DMS79 treated with DMSO at 0.1 percent for 48 hours (cell line): Measurements from ENCODE around the gene METTL1.
"Not testable (repeated sequence)": the region's sequence is repeated elsewhere in the genome, so short reads cannot be mapped to it uniquely, and the experiment has no call there.

Experiments
- DNase-seq: peaks from one replicate; lab custom pipeline; 2025; lab: John Stamatoyannopoulos, UW

Gene METTL1

GRCh38 chr12:57796996-57797395 lies 25.1 kb upstream of the METTL1 start:
- DNase-seq: no peak

GRCh38 chr12:57795354-57795753 lies 23.4 kb upstream of the METTL1 start:
- no peak for DNase-seq

- no peak for DNase-seq
Measured at GRCh38 chr12:57793920-57794319, 22.0 kb upstream of the METTL1 start.

- no peak for DNase-seq
Measured at GRCh38 chr12:57783861-57784260, 12.0 kb upstream of the METTL1 start.

GRCh38 chr12:57783466-57783801 lies 11.5 kb upstream of the METTL1 start:
- DNase-seq: no peak

GRCh38 chr12:57782608-57783465 lies 10.9 kb upstream of the METTL1 start, which contains the start of gene TSFM:
TSS of gene TSFM (plus strand) at chr12:57782787. CDS start at chr12:57782802, 15 bp downstream.
- peak; percentile 58 for DNase-seq

- DNase-seq: no peak
Measured at GRCh38 chr12:57782243-57782607, 10.3 kb upstream of the METTL1 start.

DNA sequence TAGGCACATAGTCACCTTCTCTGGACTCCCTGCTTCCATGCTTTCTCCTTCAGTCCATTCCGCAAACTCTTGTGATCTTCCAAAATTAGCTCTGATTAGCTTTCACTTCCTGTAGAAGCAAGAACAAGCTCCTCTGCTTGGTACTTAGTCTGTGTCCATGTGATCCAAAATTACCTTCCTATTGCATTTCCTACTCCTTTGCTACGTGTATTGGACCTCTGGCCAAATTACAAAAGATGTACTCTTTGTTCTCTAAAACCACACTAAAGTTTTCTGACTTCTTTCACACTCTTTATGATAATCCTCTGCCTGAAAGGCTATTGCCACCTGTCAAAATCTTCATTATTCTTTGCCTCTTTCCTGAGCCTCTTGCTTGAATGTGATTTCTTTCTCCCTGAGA lies 9.9 kb upstream of the METTL1 start:
- no peak for DNase-seq

GRCh38 chr12:57781244-57781643 lies 9.3 kb upstream of the METTL1 start:
- no peak for DNase-seq

GRCh38 chr12:57780284-57780897 lies 8.5 kb upstream of the METTL1 start:
- no peak for DNase-seq

DNA sequence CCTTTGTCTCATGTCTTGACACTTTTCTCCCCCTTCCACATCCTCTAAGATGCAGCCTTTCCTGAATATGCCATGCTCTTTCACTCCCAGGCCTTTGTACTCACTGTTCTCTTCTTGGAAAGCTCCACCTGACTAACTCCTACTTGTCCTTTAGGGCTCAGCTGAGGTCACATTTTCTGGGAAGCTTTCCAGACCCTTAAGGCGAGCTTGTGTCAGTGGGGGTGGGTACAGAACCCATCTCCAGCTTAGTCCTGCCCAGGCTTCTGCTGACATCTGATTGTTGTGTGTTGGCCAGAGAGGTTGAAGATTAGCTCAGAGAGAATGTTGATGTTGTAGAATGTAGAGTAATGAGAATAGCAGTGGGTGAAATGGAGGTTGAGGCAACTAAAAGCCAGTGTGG lies 7.8 kb upstream of the METTL1 start:
- no peak for DNase-seq

DNA sequence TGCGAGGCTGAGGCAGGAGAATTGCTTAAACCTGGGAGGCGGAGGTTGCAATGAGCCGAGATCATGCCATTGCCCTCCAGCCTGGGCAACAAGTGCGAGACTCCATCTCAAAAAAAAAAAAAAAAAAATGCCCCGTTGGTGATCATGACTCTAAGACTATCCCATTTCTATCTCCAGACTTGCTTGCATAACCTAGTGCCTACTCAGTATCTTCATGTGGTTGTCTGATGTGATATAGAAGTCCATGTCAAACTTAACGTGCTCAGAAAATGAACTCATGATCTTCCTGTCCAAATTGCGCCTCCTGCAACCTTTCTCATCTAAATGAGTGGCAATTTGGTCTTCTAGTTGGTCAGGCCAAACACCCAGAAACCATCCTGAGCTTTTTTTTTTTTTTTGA lies 6.0 kb upstream of the METTL1 start:
- no peak for DNase-seq

GRCh38 chr12:57777367-57777766 lies 5.5 kb upstream of the METTL1 start:
- no peak for DNase-seq

GRCh38 chr12:57776247-57776587 lies 4.3 kb upstream of the METTL1 start:
- DNase-seq: no peak

DNA sequence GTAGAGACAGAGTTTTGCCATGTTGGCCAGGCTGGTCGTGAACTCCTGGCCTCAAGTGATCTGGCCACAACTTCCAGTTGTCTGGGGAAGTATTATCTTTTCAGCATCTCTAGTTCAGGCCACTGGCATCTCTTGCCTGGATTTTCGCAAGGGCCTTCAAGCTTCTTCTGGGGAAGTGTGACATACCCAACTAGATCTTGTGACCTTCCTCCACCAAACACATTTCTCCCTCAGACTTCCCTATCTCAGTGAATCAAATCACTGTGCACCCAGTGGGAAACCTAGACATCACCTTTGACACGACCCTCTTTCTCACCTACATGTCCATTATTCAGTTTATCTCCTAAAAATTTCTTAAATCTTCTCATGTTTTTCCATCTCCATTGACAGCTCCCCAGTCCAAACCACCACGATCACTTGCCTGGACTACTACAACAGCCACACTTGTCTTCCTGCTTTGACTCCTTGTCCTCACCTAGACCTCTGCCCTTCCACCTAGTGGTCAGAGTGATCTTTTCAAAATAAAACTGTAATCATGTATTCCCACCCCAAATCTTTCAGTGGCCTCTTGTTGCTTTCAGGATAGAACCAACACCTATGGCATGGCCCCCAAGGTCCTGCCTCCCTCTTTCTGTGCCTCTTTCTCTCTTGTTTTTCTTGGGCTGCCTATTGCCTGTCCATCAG lies 3.8 kb upstream of the METTL1 start:
- DNase-seq: no peak

DNA sequence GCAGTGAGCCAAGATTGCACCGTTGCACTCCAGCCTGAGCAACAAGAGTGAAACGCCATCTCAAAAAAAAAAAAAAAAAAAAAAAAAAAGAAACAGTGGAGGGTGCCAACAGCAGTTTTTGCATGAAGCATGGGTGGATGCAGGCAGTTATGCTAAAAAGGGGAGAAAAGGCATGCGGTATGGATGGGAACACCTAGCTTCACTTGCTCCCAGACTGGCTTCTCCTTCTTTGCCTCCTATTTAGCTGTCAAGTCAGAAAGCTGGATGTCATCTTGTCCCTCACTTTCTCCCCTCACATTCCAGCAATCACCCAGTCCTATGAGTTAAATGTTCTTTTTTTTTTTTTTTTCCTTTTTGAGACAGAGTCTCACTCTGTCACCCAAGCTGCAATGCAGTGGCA lies 3.1 kb upstream of the METTL1 start:
- no peak for DNase-seq

DNA sequence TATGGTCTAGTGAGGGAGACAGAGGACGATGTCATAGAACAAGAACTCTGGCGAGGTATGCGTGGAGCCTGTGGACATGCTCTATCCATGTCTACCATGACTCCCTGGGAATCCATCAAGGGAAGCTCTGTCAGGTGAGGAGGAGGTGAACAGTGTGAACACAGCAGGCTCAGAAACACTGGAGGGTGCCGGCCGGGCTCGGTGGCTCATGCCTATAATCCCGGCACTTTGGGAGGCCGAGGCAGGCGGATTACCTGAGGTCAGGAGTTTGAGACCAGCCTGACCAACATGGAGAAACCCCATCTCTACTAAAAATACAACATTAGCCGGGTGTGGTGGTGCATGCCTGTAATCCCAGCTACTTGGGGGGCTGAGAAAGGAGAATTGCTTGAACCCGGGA lies 2.7 kb upstream of the METTL1 start:
- DNase-seq: not testable (repeated sequence)

DNA sequence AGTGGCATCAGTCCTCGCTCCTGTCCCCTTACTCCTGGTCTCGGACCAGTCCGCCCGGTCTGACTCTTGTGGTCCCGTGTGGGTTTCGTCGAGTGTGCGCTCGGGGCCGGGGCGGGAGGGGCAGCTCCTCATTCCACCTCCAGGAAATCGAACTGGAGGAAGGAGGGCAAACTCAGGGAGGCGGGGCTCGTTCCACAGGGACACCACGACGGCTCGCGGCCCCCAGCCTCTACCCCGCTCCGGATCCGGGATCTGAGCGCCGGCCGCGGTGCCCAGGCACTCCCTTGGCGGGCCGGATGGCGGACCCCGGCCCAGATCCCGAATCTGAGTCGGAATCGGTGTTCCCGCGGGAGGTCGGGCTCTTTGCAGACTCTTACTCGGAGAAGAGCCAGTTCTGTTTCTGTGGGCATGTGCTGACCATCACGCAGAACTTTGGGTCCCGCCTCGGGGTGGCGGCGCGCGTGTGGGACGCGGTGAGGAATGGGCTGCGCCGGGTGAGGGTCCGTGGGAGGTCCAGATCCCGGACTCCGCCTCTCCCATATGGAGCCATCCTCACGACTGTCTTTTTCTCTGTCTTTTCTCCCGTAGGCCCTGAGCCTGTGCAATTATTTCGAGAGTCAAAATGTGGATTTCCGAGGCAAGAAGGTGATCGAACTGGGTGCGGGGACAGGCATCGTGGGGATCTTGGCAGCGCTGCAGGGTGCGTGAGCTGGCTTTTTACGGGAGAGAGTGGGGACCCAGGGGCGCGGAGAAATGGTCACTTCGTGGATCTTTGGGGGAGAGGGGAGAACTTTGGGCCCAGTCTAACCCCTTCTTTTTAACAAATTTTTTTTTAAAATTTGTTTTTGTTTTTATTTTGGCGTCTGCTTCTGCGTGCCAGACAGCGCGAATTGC lies 771 bp upstream of the METTL1 start, which contains the start of gene EEF1AKMT3:
Gene EEF1AKMT3, plus strand, starts transcription at position 186 of the 894 bp plus-strand sequence. Its CDS starts 111 bp downstream, at position 297.
- peak; percentile 24 for DNase-seq

DNA sequence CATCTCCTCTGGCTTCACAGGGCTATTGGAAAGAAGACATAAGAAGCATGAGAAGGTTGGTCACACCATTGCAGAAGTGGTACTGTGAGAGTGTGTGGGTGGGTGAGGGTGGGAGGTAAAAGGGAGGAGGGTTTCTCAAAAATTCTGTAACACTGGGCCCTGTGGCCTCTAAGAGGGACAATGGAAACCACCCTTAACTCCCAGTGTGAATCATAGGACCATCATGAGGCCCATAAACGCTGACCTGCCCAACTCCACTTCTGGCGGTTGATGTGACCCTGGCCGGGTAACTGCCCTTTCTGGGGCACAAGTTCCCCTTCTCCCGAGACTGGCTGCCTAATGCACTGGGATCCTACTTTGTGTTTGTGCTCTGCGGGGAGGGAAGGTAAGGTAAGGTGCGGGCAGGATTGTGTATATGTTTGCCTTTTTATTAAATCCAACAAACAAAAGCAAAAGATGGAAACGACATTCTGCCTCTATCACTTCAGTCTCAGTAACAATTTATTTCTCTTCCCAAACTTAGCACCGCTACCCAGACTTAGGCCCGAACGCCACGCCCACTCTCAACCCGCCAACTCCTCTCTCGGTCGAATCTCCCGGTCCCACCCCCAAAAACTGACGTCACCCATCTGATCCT lies 551 bp downstream of the METTL1 start:
- peak; percentile 73 for DNase-seq

DNA sequence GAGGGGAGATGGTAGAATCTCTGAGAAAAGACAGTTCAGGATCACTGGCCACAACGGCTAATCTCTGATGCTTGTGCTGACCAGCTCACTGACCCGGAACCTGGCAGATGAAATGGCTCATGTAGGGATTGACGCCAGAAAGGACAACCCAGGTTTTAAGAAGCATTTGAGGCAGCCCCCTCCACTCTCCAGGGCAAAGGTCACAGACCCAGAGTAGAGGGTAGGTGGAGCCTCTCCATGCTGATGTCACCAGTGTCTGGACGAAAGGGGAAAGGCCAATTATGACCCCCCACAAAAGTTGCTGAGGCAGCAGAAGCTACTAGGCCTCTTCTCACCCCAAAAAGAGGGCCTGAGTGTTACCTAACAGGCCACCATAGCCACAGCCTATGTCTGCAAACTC lies 1.2 kb downstream of the METTL1 start:
- DNase-seq: no peak

GRCh38 chr12:57769594-57769993 lies 2.3 kb downstream of the METTL1 start:
- DNase-seq: no peak

DNA sequence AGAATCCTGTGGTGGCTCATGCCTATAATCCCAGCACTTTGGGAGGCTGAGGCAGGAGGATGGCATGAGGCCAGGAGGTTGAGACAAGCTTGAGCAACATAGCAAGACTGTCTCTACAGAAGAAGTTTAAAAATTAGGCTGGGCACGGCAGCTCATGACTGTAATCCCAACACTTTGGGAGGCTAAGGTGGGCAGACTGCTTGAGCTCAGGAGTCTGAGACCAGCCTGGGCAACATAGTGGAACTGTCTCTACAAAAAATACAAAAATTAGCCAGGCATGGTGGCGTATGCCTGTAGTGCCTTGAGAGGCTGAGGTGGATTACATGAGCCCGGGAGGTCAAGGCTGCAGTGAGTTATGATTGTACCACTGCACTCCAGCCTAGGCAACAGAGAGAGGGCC lies 4.0 kb downstream of the METTL1 start:
- no peak for DNase-seq
